ENCODE results near the gene RAB3C.
A peak's percentile ranks its signal among the peaks of the same experiment; 100 is the strongest.
"Not testable (repeated sequence)": the region's sequence is repeated elsewhere in the genome, so short reads cannot be mapped to it uniquely, and the experiment has no call there.

RAB3C gene

GRCh38 chr5:58564043-58564832, 18.6 kb upstream of the RAB3C start:
- H3K27me3 ChIP-seq (ENCODE audit: insufficient read depth, low read length); H3K4me3 ChIP-seq (ENCODE audit: low read length); H3K36me3 ChIP-seq (ENCODE audit: insufficient read depth, low read depth, low read length); H3K27ac ChIP-seq (ENCODE audit: low read length); H3K4me1 ChIP-seq (ENCODE audit: insufficient read depth, low read length); H3K9ac ChIP-seq (ENCODE audit: low read depth, low read length); H3K9me3 ChIP-seq (ENCODE audit: insufficient read depth, low read depth, low read length): not testable (repeated sequence)

- H3K27me3 ChIP-seq (ENCODE audit: insufficient read depth, low read length): no peaks in the 10 kb centered on the region
- no peaks in the 10 kb centered on the region for H3K4me1 ChIP-seq (ENCODE audit: insufficient read depth, low read length)
- H3K36me3 ChIP-seq (ENCODE audit: insufficient read depth, low read depth, low read length): no peaks in the 10 kb centered on the region
- no peak overlapping the region for H3K9ac ChIP-seq (ENCODE audit: low read depth, low read length)
- no peaks in the 10 kb centered on the region; the same call in 1 of the 2 replicates for H3K9me3 ChIP-seq (ENCODE audit: insufficient read depth, low read depth, low read length)
- H3K27ac ChIP-seq (ENCODE audit: low read length): no peak overlapping the region
- H3K4me3 ChIP-seq (ENCODE audit: low read length): no peak overlapping the region
These were observed 17.8 kb upstream of the RAB3C start for GRCh38 chr5:58565033-58565432.

GRCh38 chr5:58571501-58571900, 11.4 kb upstream of the RAB3C start:
- H3K36me3 ChIP-seq (ENCODE audit: insufficient read depth, low read depth, low read length): no peaks in the 10 kb centered on the region
- H3K27me3 ChIP-seq (ENCODE audit: insufficient read depth, low read length): no peaks in the 10 kb centered on the region
- H3K27ac ChIP-seq (ENCODE audit: low read length): no peak overlapping the region
- no peaks in the 10 kb centered on the region for H3K4me1 ChIP-seq (ENCODE audit: insufficient read depth, low read length)
- no peak overlapping the region for H3K9ac ChIP-seq (ENCODE audit: low read depth, low read length)
- H3K4me3 ChIP-seq (ENCODE audit: low read length): no peak overlapping the region
- H3K9me3 ChIP-seq (ENCODE audit: insufficient read depth, low read depth, low read length): peaks cover 8% of the 10 kb centered on the region

GRCh38 chr5:58572973-58573372, 9.9 kb upstream of the RAB3C start:
- H3K27ac ChIP-seq (ENCODE audit: low read length); H3K36me3 ChIP-seq (ENCODE audit: insufficient read depth, low read depth, low read length); H3K27me3 ChIP-seq (ENCODE audit: insufficient read depth, low read length); H3K4me1 ChIP-seq (ENCODE audit: insufficient read depth, low read length); H3K9me3 ChIP-seq (ENCODE audit: insufficient read depth, low read depth, low read length); H3K4me3 ChIP-seq (ENCODE audit: low read length); H3K9ac ChIP-seq (ENCODE audit: low read depth, low read length): not testable (repeated sequence)

GRCh38 chr5:58579781-58580180, 3.1 kb upstream of the RAB3C start:
- no peaks in the 10 kb centered on the region for H3K36me3 ChIP-seq (ENCODE audit: insufficient read depth, low read depth, low read length)
- no peak overlapping the region for H3K4me3 ChIP-seq (ENCODE audit: low read length)
- H3K4me1 ChIP-seq (ENCODE audit: insufficient read depth, low read length): no peaks in the 10 kb centered on the region
- H3K27ac ChIP-seq (ENCODE audit: low read length): no peak overlapping the region
- no peaks in the 10 kb centered on the region for H3K9me3 ChIP-seq (ENCODE audit: insufficient read depth, low read depth, low read length)
- H3K9ac ChIP-seq (ENCODE audit: low read depth, low read length): no peak overlapping the region
- H3K27me3 ChIP-seq (ENCODE audit: insufficient read depth, low read length): peaks cover 36% of the 10 kb centered on the region

GRCh38 chr5:58582019-58582802, 664 bp upstream of the RAB3C start:
- no peaks in the 10 kb centered on the region for H3K4me1 ChIP-seq (ENCODE audit: insufficient read depth, low read length)
- no peaks in the 10 kb centered on the region for H3K36me3 ChIP-seq (ENCODE audit: insufficient read depth, low read depth, low read length)
- H3K4me3 ChIP-seq (ENCODE audit: low read length): peak overlapping the region; percentile 94
- peak overlapping the region; percentile 77; the same call in 1 of the 2 replicates for H3K9ac ChIP-seq (ENCODE audit: low read depth, low read length)
- no peaks in the 10 kb centered on the region for H3K9me3 ChIP-seq (ENCODE audit: insufficient read depth, low read depth, low read length)
- no peak overlapping the region for H3K27ac ChIP-seq (ENCODE audit: low read length)
- peaks cover 36% of the 10 kb centered on the region for H3K27me3 ChIP-seq (ENCODE audit: insufficient read depth, low read length)

- no peaks in the 10 kb centered on the region for H3K4me1 ChIP-seq (ENCODE audit: insufficient read depth, low read length)
- H3K36me3 ChIP-seq (ENCODE audit: insufficient read depth, low read depth, low read length): no peaks in the 10 kb centered on the region
- H3K4me3 ChIP-seq (ENCODE audit: low read length): no peak overlapping the region
- no peaks in the 10 kb centered on the region for H3K27me3 ChIP-seq (ENCODE audit: insufficient read depth, low read length)
- H3K9me3 ChIP-seq (ENCODE audit: insufficient read depth, low read depth, low read length): no peaks in the 10 kb centered on the region
- H3K27ac ChIP-seq (ENCODE audit: low read length): no peak overlapping the region
- no peak overlapping the region for H3K9ac ChIP-seq (ENCODE audit: low read depth, low read length)
These were observed 13.1 kb downstream of the RAB3C start for GRCh38 chr5:58595952-58596351.

GRCh38 chr5:58598440-58598839, 15.6 kb downstream of the RAB3C start:
- Histone ChIP-seq H3K9ac (ENCODE audit: low read depth, low read length) (no peak overlapping the region), H3K27me3 (ENCODE audit: insufficient read depth, low read length) (no peaks in the 10 kb centered on the region), H3K27ac (ENCODE audit: low read length) (no peak overlapping the region), H3K4me1 (ENCODE audit: insufficient read depth, low read length) (no peaks in the 10 kb centered on the region), H3K36me3 (ENCODE audit: insufficient read depth, low read depth, low read length) (no peaks in the 10 kb centered on the region), H3K4me3 (ENCODE audit: low read length) (no peak overlapping the region), H3K9me3 (ENCODE audit: insufficient read depth, low read depth, low read length) (peaks cover 5% of the 10 kb centered on the region)

- Histone ChIP-seq H3K4me1 (ENCODE audit: insufficient read depth, low read length) (no peaks in the 10 kb centered on the region), H3K4me3 (ENCODE audit: low read length) (no peak overlapping the region), H3K9ac (ENCODE audit: low read depth, low read length) (no peak overlapping the region), H3K27me3 (ENCODE audit: insufficient read depth, low read length) (no peaks in the 10 kb centered on the region), H3K9me3 (ENCODE audit: insufficient read depth, low read depth, low read length) (peaks cover 12% of the 10 kb centered on the region), H3K27ac (ENCODE audit: low read length) (no peak overlapping the region), H3K36me3 (ENCODE audit: insufficient read depth, low read depth, low read length) (no peaks in the 10 kb centered on the region)
These were observed 16.3 kb downstream of the RAB3C start for GRCh38 chr5:58599217-58599616.

- H3K4me1 ChIP-seq (ENCODE audit: insufficient read depth, low read length); H3K27me3 ChIP-seq (ENCODE audit: insufficient read depth, low read length): not testable (repeated sequence)
- H3K9me3 ChIP-seq (ENCODE audit: insufficient read depth, low read depth, low read length): peaks cover 17% of the 10 kb centered on the region
These were observed 17.7 kb downstream of the RAB3C start for GRCh38 chr5:58600613-58601012.

GRCh38 chr5:58602889-58603288, 20.0 kb downstream of the RAB3C start:
- not testable (repeated sequence) for H3K36me3 ChIP-seq (ENCODE audit: insufficient read depth, low read depth, low read length); H3K4me3 ChIP-seq (ENCODE audit: low read length); H3K4me1 ChIP-seq (ENCODE audit: insufficient read depth, low read length); H3K27me3 ChIP-seq (ENCODE audit: insufficient read depth, low read length); H3K27ac ChIP-seq (ENCODE audit: low read length); H3K9ac ChIP-seq (ENCODE audit: low read depth, low read length)
- peaks cover 17% of the 10 kb centered on the region for H3K9me3 ChIP-seq (ENCODE audit: insufficient read depth, low read depth, low read length)

More at GRCh38 chr5:58600613-58601012, 17.7 kb downstream of the RAB3C start:
- H3K27ac ChIP-seq (ENCODE audit: low read length); H3K4me3 ChIP-seq (ENCODE audit: low read length); H3K36me3 ChIP-seq (ENCODE audit: insufficient read depth, low read depth, low read length); H3K9ac ChIP-seq (ENCODE audit: low read depth, low read length): not testable (repeated sequence)

GRCh38 chr5:58606064-58606463, 23.2 kb downstream of the RAB3C start:
- Histone ChIP-seq H3K4me3 (ENCODE audit: low read length) (no peak overlapping the region), H3K27ac (ENCODE audit: low read length) (no peak overlapping the region), H3K4me1 (ENCODE audit: insufficient read depth, low read length) (no peaks in the 10 kb centered on the region), H3K9ac (ENCODE audit: low read depth, low read length) (no peak overlapping the region), H3K9me3 (ENCODE audit: insufficient read depth, low read depth, low read length) (peaks cover 17% of the 10 kb centered on the region), H3K27me3 (ENCODE audit: insufficient read depth, low read length) (no peaks in the 10 kb centered on the region), H3K36me3 (ENCODE audit: insufficient read depth, low read depth, low read length) (no peaks in the 10 kb centered on the region)
